Nephron progenitor cell (in vitro differentiated cells): ENCODE data around the gene LIME1.

Experiments used
- DNase-seq: peaks from one replicate; pipeline ENCODE4 v3.0.0; 2021
- H3K27ac Mint-ChIP-seq: 2 replicates; pipeline ENCODE4 v1.8.0; 2021; ENCODE audit warnings: mild to moderate bottlenecking, moderate library complexity, mixed read lengths
- H3K27me3 Mint-ChIP-seq: 2 replicates; pipeline ENCODE4 v1.8.0; 2021; ENCODE audit warnings: mild to moderate bottlenecking, low read depth, mixed read lengths; ENCODE audit not compliant: poor library complexity
- H3K36me3 Mint-ChIP-seq: 2 replicates; pipeline ENCODE4 v1.8.0; 2021; ENCODE audit warnings: low read depth, mixed read lengths
- H3K4me1 Mint-ChIP-seq: 2 replicates; pipeline ENCODE4 v1.8.0; 2021; ENCODE audit warnings: mixed read lengths
- H3K4me3 Mint-ChIP-seq: 2 replicates; pipeline ENCODE4 v1.8.0; 2021; ENCODE audit warnings: mild to moderate bottlenecking, moderate library complexity, mixed read lengths
- H3K9me3 Mint-ChIP-seq: 2 replicates; pipeline ENCODE4 v1.8.0; 2021; ENCODE audit warnings: mild to moderate bottlenecking, moderate library complexity, mixed read lengths
- TF ChIP-seq, protein P1 (sequence below): fragments of 200-600 bp; sonication (generic); IDR thresholded peaks from 2 replicates; pipeline ENCODE4 v1.5.0; 2021; ENCODE audit warnings: antibody characterized with exemption

The LIME1 gene

DNA sequence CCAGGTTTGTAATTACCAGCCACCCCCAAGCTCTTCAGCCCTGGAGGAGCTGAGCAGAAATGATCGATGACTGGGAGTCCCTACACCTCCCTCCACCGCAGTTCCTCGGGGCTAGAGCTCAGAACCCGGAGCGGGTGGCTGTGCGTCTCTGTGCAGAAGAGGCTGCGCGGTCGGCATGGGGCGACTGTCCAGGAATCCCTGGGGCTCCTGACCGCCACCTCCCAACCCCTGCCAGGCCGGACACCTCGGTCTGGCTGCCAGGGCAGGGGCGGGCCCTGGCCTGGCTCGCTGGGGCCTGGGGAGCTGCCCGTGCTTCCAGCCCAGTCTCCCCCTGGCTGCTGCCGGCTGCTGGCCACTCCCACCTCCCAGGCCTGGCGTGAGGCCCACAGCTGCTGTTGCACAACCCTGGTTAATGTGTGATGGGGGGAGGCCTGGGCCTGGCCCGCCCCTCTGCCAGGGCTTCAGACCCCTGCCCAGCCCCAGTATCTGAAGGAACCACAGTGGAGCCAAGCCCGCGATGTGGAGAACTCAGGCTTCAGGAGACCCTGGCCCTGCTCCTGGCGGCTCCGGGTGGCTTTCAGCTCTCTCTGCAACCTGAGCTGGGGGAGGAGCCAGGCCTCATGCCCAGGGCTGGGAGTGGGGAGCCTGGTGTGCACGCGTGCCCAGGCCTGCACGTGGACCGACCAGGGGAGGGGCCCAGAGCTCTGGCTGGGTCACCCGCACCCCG, 4.3 kb downstream of the LIME1 start:
- Mint-ChIP-seq H3K27me3 (peaks cover 8% of the 10 kb centered on the region), H3K4me3 (peak overlapping the region; percentile 75), H3K4me1 (peaks cover 9% of the 10 kb centered on the region), H3K27ac (no peak overlapping the region), H3K36me3 (peaks cover 12% of the 10 kb centered on the region), H3K9me3 (no peaks in the 10 kb centered on the region)
- peak; percentile 73 for DNase-seq
- TF ChIP-seq, protein P1, sequence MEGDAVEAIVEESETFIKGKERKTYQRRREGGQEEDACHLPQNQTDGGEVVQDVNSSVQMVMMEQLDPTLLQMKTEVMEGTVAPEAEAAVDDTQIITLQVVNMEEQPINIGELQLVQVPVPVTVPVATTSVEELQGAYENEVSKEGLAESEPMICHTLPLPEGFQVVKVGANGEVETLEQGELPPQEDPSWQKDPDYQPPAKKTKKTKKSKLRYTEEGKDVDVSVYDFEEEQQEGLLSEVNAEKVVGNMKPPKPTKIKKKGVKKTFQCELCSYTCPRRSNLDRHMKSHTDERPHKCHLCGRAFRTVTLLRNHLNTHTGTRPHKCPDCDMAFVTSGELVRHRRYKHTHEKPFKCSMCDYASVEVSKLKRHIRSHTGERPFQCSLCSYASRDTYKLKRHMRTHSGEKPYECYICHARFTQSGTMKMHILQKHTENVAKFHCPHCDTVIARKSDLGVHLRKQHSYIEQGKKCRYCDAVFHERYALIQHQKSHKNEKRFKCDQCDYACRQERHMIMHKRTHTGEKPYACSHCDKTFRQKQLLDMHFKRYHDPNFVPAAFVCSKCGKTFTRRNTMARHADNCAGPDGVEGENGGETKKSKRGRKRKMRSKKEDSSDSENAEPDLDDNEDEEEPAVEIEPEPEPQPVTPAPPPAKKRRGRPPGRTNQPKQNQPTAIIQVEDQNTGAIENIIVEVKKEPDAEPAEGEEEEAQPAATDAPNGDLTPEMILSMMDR = no peak

DNA sequence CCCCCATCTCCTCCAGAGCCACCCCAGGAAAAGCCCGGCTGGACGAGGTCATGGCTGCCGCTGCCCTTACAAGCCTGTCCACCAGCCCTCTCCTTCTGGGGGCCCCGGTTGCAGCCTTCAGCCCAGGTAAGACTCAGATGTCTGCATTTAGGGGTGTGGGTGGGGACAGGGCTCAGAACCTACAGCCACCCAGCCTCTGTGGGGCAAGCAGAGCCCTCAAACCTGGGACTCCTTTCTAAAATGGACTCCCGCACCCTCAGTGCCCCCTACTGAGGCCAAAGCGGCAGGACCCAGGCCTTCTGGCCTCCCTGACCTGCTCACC, 4.9 kb downstream of the LIME1 start:
- no peak overlapping the region for H3K27ac Mint-ChIP-seq
- H3K27me3 Mint-ChIP-seq = peaks cover 7% of the 10 kb centered on the region
- H3K4me1 Mint-ChIP-seq = peaks cover 9% of the 10 kb centered on the region
- DNase-seq = no peak
- H3K36me3 Mint-ChIP-seq = peaks cover 10% of the 10 kb centered on the region
- TF ChIP-seq, protein P1 = no peak
- no peaks in the 10 kb centered on the region for H3K9me3 Mint-ChIP-seq
- peak overlapping the region; percentile 75 for H3K4me3 Mint-ChIP-seq

DNA sequence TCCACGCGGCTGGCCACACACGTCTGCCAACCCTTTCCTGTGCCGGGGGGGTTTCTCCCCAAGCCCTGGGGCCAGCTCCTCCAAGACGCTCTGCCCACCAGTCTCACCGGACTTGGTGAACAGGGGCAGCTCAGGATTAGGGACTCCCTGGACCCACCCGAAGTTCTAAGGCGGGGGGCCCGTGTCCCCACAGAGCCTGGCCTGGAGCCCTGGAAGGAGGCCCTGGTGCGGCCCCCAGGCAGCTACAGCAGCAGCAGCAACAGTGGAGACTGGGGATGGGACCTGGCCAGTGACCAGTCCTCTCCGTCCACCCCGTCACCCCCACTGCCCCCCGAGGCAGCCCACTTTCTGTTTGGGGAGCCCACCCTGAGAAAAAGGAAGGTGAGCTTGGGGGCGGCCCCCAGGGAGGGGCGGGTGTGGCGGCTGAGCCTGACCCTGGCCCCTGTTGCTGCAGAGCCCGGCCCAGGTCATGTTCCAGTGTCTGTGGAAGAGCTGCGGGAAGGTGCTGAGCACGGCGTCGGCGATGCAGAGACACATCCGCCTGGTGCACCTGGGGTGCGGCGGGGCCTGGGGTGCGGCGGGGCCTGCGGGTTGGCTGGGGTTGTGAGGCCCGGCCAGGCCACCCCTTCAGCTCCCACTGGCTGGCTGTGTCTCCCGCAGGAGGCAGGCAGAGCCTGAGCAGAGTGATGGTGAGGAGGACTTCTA, 5.4 kb downstream of the LIME1 start:
- DNase-seq = no peak
- H3K9me3 Mint-ChIP-seq = no peaks in the 10 kb centered on the region
- TF ChIP-seq, protein P1 = no peak
- H3K27me3 Mint-ChIP-seq = peaks cover 2% of the 10 kb centered on the region
- H3K36me3 Mint-ChIP-seq = peaks cover 10% of the 10 kb centered on the region
- peaks cover 9% of the 10 kb centered on the region for H3K4me1 Mint-ChIP-seq
- no peak overlapping the region for H3K27ac Mint-ChIP-seq
- peak overlapping the region; percentile 75 for H3K4me3 Mint-ChIP-seq

DNA sequence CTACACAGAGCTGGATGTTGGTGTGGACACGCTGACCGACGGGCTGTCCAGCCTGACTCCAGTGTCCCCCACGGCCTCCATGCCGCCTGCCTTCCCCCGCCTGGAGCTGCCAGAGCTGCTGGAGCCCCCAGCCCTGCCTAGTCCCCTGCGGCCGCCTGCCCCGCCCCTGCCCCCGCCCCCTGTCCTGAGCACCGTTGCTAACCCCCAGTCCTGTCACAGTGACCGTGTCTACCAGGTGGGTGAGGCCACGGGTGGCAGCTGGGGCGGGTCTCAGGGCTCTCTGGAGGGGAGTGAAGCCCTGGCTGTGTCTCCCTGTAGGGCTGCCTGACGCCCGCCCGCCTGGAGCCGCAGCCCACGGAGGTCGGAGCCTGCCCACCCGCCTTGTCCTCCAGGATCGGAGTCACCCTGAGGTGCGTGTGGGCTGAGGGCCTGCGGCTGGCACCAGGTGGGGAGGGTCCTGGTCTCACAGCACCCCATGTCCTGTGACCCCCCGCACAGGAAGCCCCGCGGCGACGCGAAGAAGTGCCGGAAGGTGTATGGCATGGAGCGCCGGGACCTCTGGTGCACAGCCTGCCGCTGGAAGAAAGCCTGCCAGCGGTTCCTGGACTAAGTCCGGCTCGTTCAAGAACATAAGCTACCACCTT, 6.0 kb downstream of the LIME1 start:
- Mint-ChIP-seq H3K4me3 (no peak overlapping the region), H3K4me1 (peaks cover 9% of the 10 kb centered on the region), H3K27me3 (no peaks in the 10 kb centered on the region), H3K9me3 (no peaks in the 10 kb centered on the region), H3K36me3 (peaks cover 10% of the 10 kb centered on the region), H3K27ac (no peak overlapping the region)
- no peak for DNase-seq
- TF ChIP-seq, protein P1 = no peak

DNA sequence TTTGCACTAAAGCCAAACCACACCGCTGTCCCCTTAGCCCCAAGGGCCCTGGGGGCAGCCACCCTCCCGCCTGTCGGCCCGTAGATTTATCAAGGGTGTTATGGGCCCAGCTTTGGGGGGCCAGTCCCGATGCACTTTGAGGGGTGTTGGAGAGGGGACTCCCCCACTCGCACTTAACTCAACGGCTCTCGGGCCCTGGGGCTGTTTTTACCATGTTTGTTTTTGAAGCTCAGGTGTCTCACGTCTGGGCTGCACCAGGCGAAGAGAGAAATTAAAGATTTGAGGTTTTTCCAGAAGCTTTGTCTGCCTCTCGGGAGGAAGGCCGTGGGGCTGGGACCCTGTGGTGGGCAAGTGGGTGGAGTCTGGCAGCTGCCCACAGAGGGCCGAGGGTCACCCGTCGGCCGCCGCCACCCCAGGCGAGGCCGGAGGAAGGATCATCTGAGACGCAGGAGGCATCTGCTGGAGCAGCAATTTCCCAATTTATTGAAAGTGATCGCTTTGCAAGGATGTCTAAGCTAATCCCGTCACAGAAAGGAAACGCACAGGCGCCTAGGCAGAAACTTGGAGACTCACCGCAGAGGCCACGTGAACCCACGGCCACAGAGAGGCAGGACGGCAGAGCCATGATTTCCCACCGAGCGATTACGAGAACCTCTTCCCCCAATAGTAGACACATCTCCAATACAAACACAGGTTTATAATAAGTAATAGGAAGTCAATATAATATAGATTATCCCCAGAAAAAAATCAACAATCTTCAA, 6.9 kb downstream of the LIME1 start:
- Mint-ChIP-seq H3K27ac (peak overlapping the region; percentile 92), H3K4me3 (no peak overlapping the region), H3K4me1 (peaks cover 9% of the 10 kb centered on the region), H3K36me3 (peaks cover 10% of the 10 kb centered on the region), H3K27me3 (no peaks in the 10 kb centered on the region), H3K9me3 (no peaks in the 10 kb centered on the region)
- no peak for DNase-seq
- TF ChIP-seq, protein P1 = no peak
